ENCODE measurements around the gene PCDHGA12. TPM values are rescaled to one million over a fixed set of nuclear protein-coding genes. Genes with fewer than 3 reads are reported as not detected.
"Not testable (repeated sequence)": the region's sequence is repeated elsewhere in the genome, so short reads cannot be mapped to it uniquely, and the experiment has no call there.

The PCDHGA12 gene
- total RNA-seq, 4 donors from 2014 or later, result 3.4 to 9.1 (median 6.3) TPM

- H3K4me3 ChIP-seq (ENCODE audit: low read depth, poor library complexity, severe bottlenecking), result no peak overlapping the region
- TF ChIP-seq CTCF (IDR thresholded peaks at IDR 0.05) (no peak), POLR2A (IDR thresholded peaks at IDR 0.05) (no peak)
Observed at GRCh38 chr5:141431286-141431685, 979 bp downstream of the PCDHGA12 start.

GRCh38 chr5:141432308-141432707 lies 2.0 kb downstream of the PCDHGA12 start:
- WGBS, 2 donors, result 31 to 35% methylated on average over 18 to 19 of the region's 38 CpGs
- DNase-seq (ENCODE audit: low spot score in 2 of 2); H3K4me3 ChIP-seq (ENCODE audit: low read depth, poor library complexity, severe bottlenecking); intact Hi-C loops (cut with DNase I; ENCODE audit: low total_unique reads): not testable (repeated sequence)

More at GRCh38 chr5:141431286-141431685, 979 bp downstream of the PCDHGA12 start:
- no peak for DNase-seq (ENCODE audit: low spot score in 2 of 2)
- intact Hi-C loops (cut with DNase I; ENCODE audit: low total_unique reads), result no loop called here
- 19 to 23% methylated on average over 37 of the region's 37 CpGs for WGBS, 2 donors

GRCh38 chr5:141432726-141433125 lies 2.4 kb downstream of the PCDHGA12 start:
- DNase-seq (ENCODE audit: low spot score in 2 of 2); H3K4me3 ChIP-seq (ENCODE audit: low read depth, poor library complexity, severe bottlenecking); intact Hi-C loops (cut with DNase I; ENCODE audit: low total_unique reads): not testable (repeated sequence)
- 27 to 28% methylated on average over 25 to 27 of the region's 29 CpGs for WGBS, 2 donors

- TF ChIP-seq POLR2A (IDR thresholded peaks at IDR 0.05) (no peak), CTCF (IDR thresholded peaks at IDR 0.05) (no peak)
- no peak for DNase-seq (ENCODE audit: low spot score in 2 of 2)
- intact Hi-C loops (cut with DNase I; ENCODE audit: low total_unique reads), result no loop called here
- no peak overlapping the region for H3K4me3 ChIP-seq (ENCODE audit: low read depth, poor library complexity, severe bottlenecking)
- 86 to 88% methylated on average over 2 of the region's 2 CpGs for WGBS, 2 donors
Observed at GRCh38 chr5:141434006-141434405, 3.7 kb downstream of the PCDHGA12 start.

- intact Hi-C loops (cut with DNase I; ENCODE audit: low total_unique reads), result no loop called here
- DNase-seq (ENCODE audit: low spot score in 2 of 2), result no peak
- no peak overlapping the region for H3K4me3 ChIP-seq (ENCODE audit: low read depth, poor library complexity, severe bottlenecking)
- TF ChIP-seq CTCF (IDR thresholded peaks at IDR 0.05), result no peak
- no peak for TF ChIP-seq POLR2A (IDR thresholded peaks at IDR 0.05)
- 91 to 96% methylated on average over 2 of the region's 2 CpGs for WGBS, 2 donors
Observed at GRCh38 chr5:141437221-141437620, 6.9 kb downstream of the PCDHGA12 start.

GRCh38 chr5:141439411-141440141 lies 9.3 kb downstream of the PCDHGA12 start:
- H3K4me3 ChIP-seq (ENCODE audit: low read depth, poor library complexity, severe bottlenecking), result no peak overlapping the region
- intact Hi-C loops (cut with DNase I; ENCODE audit: low total_unique reads), result no loop called here
- TF ChIP-seq POLR2A (IDR thresholded peaks at IDR 0.05) (no peak), CTCF (IDR thresholded peaks at IDR 0.05) (no peak)
- no peak for DNase-seq (ENCODE audit: low spot score in 2 of 2)
- 69 to 72% methylated on average over 10 of the region's 10 CpGs for WGBS, 2 donors

- DNase-seq (ENCODE audit: low spot score in 2 of 2), result no peak
- WGBS, 2 donors, result 92 to 95% methylated on average over 9 of the region's 9 CpGs
- intact Hi-C loops (cut with DNase I; ENCODE audit: low total_unique reads), result no loop called here
- no peak overlapping the region for H3K4me3 ChIP-seq (ENCODE audit: low read depth, poor library complexity, severe bottlenecking)
- TF ChIP-seq POLR2A (IDR thresholded peaks at IDR 0.05), result no peak
- no peak for TF ChIP-seq CTCF (IDR thresholded peaks at IDR 0.05)
Observed at GRCh38 chr5:141440341-141440740, 10.0 kb downstream of the PCDHGA12 start.

All from lower leg skin (tissue), 4 donors.